ENCODE measurements around the gene CYB5B. TPM values are rescaled to one million over a fixed set of nuclear protein-coding genes. Genes with fewer than 3 reads are reported as not detected.

The CYB5B gene
- total RNA-seq, 1 experiment from 2014 or later = 242 TPM

DNA sequence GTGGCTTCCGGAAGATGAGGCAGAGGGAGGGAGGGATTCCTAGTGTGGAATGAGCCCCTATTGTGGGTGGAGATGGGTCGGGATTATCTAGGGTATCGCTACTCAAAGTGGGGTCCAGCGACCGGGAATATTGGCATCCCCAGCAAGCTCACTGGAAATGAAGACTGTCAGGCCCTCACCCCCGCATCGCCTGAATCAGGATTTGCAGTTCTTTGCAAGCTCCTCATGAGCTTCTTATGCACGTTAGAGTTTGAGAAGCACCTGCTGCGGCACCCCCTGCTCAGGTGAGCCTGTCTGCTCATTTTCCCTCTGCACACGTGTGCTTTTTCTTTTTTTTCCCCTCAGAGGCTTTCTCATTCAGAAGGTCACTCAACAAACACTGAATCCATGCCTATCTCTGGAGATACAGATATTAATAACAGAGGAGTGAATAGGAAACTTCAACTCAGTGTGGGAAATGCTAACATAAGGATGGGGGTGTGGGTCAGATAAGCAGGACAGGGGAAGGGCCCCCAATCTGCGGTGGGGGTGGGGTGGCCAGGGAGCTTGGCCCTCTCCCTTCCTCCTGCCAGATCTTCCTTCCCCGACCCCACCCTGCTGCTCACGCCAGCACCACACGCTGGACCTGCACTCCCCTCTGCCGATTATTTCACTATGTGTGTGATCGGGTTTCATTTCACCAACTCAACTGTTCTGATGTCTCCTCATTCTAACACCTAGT, 73.6 kb downstream of the CYB5B start:
- Histone ChIP-seq H3K4me3 (ENCODE audit: low read depth, low read length, poor library complexity, severe bottlenecking) (no peak overlapping the region), H3K4me1 (ENCODE audit: insufficient read depth, low read length, poor library complexity, severe bottlenecking) (no peaks in the 10 kb centered on the region), H3K27me3 (replicated peaks; ENCODE audit: insufficient read depth, low read depth, low read length, poor library complexity) (no peaks in the 10 kb centered on the region), H3K27ac (ENCODE audit: low read depth, low read length, poor library complexity, severe bottlenecking) (no peak overlapping the region), H3K36me3 (ENCODE audit: insufficient read depth, low read length, poor library complexity, severe bottlenecking) (no peaks in the 10 kb centered on the region), H3K9me3 (ENCODE audit: low read depth, low read length, poor library complexity, severe bottlenecking) (no peaks in the 10 kb centered on the region)
- no peak for DNase-seq (ENCODE audit: low spot score)
- intact Hi-C loops (cut with micrococcal nuclease; ENCODE audit: unreplicated experiment) = no loop called here
- ChIA-PET CTCF (no interaction called here), POLR2A (ENCODE audit: low non-redundant PET) (no interaction called here)
- TF ChIP-seq EZH2 (IDR thresholded peaks at IDR 0.05; ENCODE audit: borderline replicate concordance, low read depth, low read length, poor library complexity, severe bottlenecking) = no peak
- TF ChIP-seq, protein P1, sequence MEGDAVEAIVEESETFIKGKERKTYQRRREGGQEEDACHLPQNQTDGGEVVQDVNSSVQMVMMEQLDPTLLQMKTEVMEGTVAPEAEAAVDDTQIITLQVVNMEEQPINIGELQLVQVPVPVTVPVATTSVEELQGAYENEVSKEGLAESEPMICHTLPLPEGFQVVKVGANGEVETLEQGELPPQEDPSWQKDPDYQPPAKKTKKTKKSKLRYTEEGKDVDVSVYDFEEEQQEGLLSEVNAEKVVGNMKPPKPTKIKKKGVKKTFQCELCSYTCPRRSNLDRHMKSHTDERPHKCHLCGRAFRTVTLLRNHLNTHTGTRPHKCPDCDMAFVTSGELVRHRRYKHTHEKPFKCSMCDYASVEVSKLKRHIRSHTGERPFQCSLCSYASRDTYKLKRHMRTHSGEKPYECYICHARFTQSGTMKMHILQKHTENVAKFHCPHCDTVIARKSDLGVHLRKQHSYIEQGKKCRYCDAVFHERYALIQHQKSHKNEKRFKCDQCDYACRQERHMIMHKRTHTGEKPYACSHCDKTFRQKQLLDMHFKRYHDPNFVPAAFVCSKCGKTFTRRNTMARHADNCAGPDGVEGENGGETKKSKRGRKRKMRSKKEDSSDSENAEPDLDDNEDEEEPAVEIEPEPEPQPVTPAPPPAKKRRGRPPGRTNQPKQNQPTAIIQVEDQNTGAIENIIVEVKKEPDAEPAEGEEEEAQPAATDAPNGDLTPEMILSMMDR (conservative IDR thresholded peaks at IDR 0.05; ENCODE audit: low read depth, low read length) = no peak
- no TSS peak for BruUV-seq (replicated peaks)

DNA sequence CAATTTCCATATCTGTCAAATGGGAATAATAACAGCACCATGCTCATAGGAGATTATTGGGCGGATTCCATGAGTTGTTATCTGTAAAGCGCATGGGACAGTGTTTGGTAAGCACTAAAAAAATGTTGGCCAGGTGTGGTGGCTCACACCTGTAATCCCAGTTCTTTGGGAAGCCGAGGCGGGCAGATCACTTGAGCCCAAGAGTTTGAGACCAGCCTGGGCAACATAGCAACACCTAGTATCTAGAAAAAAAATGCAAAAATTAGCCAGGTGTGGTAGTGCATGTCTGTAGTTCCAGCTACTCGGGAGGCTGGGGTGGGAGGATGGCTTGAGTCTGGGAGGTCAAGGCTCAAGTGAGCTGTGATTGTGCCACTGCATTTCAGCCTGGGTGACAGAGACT, 74.5 kb downstream of the CYB5B start:
- ChIA-PET POLR2A (ENCODE audit: low non-redundant PET) (no interaction called here), CTCF (no interaction called here)
- BruUV-seq (replicated peaks) = no TSS peak

DNA sequence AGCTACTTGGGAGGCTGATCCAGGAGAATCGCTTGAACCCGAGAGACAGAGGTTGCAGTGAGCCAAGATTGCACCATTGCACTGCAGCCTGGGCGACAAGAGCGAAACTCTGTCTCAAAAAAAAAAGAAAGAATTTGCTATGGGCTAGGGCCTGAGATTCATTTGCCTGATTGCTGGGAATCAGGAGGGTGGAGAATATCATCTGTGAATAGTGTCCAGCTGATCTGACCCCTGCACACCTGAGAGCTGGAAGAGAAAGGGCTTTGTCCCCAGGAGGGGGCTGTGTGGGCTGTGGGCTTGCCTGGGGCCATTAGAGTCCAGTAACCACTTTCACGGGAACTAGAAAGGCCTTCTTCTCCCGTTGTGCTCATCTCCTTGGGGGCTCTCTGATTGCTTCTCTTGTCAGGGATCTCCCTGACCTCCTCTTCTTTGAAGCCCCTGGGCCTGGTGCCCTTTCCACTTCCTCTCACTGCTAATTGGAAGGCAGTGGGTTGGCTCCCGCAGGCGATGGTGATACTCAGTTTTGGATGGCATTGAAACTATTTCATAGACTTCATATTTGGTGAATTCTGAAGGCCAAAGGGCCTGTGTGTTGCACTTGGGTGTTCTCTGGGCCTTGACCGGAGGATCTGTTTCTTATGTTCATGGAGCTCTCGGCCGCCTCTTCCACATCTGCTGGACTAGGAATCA, 75.3 kb downstream of the CYB5B start:
- CTCF ChIA-PET = no interaction called here
- TF ChIP-seq, protein P1 (conservative IDR thresholded peaks at IDR 0.05; ENCODE audit: low read depth, low read length) = no peak
- H3K36me3 ChIP-seq (ENCODE audit: insufficient read depth, low read length, poor library complexity, severe bottlenecking) = no peaks in the 10 kb centered on the region
- no TSS peak for BruUV-seq (replicated peaks)
- H3K9me3 ChIP-seq (ENCODE audit: low read depth, low read length, poor library complexity, severe bottlenecking) = no peaks in the 10 kb centered on the region
- POLR2A ChIA-PET (ENCODE audit: low non-redundant PET) = no interaction called here
- DNase-seq (ENCODE audit: low spot score) = no peak
- H3K27ac ChIP-seq (ENCODE audit: low read depth, low read length, poor library complexity, severe bottlenecking) = no peak overlapping the region
- H3K4me3 ChIP-seq (ENCODE audit: low read depth, low read length, poor library complexity, severe bottlenecking) = no peak overlapping the region
- intact Hi-C loops (cut with micrococcal nuclease; ENCODE audit: unreplicated experiment) = no loop called here
- no peaks in the 10 kb centered on the region for H3K27me3 ChIP-seq (replicated peaks; ENCODE audit: insufficient read depth, low read depth, low read length, poor library complexity)
- no peaks in the 10 kb centered on the region for H3K4me1 ChIP-seq (ENCODE audit: insufficient read depth, low read length, poor library complexity, severe bottlenecking)

More for the DNA sequence above, 74.5 kb downstream of the CYB5B start:
- Histone ChIP-seq H3K27me3 (replicated peaks; ENCODE audit: insufficient read depth, low read depth, low read length, poor library complexity) (no peaks in the 10 kb centered on the region), H3K4me1 (ENCODE audit: insufficient read depth, low read length, poor library complexity, severe bottlenecking) (no peaks in the 10 kb centered on the region), H3K9me3 (ENCODE audit: low read depth, low read length, poor library complexity, severe bottlenecking) (no peaks in the 10 kb centered on the region), H3K27ac (ENCODE audit: low read depth, low read length, poor library complexity, severe bottlenecking) (no peak overlapping the region), H3K36me3 (ENCODE audit: insufficient read depth, low read length, poor library complexity, severe bottlenecking) (no peaks in the 10 kb centered on the region), H3K4me3 (ENCODE audit: low read depth, low read length, poor library complexity, severe bottlenecking) (no peak overlapping the region)
- intact Hi-C loops (cut with micrococcal nuclease; ENCODE audit: unreplicated experiment) = no loop called here
- TF ChIP-seq EZH2 (IDR thresholded peaks at IDR 0.05; ENCODE audit: borderline replicate concordance, low read depth, low read length, poor library complexity, severe bottlenecking) = no peak
- TF ChIP-seq, protein P1 (conservative IDR thresholded peaks at IDR 0.05; ENCODE audit: low read depth, low read length) = no peak
- no peak for DNase-seq (ENCODE audit: low spot score)
